HG02885 (cell line): ENCODE results near the gene TOMT.

ENCODE experiments used
- ATAC-seq: cut with Tn5 transposase; IDR thresholded peaks from one replicate; pipeline ENCODE4 v1.9.1; 2021; ENCODE audit warnings: mild to moderate bottlenecking; ENCODE audit not compliant: unreplicated experiment, poor library complexity

Gene TOMT

DNA sequence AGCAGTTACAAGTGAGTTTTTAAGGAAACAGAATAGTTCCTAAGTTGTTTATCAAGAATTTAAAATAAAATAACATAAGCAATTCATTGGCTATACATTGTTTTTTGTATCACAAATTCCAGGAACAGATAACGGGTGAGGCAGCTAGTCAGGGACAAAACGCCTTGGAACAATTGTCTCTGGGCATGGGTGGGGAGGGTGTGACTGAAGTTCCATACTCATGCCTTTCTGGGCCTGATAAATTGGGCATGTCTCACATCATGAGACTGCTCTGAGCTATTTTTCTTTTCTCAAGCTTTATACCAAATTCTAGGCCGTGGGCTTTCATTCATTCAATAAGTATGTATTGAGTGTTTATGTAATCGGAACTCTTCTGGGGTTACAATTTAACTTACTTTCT is 51.4 kb downstream of the TOMT start:
- ATAC-seq, result no peak
